ENCODE results near the gene PRR5.

DNA sequence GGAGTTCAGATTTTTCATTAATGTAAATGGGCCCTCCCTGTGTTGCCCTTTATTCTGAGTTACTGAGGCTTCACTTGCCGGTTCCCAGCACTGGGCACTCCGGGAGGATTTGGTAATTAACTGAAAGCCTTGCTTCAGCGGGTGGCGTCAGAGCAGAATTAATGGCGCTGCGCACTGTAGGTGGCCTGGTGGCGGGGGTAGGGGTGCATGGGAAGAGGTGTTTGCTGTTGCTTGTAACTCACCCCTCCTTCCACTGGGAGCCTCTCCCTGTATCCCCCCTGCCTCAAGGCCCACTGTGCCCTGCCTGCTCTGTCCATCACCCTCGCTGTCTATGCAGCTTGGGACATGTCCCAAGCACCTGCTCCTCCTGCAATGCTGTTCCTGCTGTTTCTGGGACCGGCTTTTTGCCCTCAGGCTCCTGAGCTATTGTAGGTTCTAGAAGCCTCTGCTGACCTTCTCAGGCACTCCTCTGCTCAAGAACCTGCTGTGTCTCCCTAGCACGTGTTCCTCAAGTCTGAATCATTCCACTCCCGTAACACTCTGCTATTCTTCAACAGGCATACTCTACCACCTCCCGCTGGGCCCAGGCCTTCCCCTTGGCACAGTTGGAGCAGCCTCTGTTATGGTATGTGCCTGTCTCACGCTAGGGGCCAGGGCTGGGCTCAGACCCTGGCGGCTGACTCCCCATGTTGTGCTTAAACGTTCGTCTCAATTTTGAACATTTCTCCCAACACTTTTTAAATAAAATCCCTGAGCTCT, 74.8 kb downstream of the PRR5 start:
- TF ChIP-seq, protein P1, sequence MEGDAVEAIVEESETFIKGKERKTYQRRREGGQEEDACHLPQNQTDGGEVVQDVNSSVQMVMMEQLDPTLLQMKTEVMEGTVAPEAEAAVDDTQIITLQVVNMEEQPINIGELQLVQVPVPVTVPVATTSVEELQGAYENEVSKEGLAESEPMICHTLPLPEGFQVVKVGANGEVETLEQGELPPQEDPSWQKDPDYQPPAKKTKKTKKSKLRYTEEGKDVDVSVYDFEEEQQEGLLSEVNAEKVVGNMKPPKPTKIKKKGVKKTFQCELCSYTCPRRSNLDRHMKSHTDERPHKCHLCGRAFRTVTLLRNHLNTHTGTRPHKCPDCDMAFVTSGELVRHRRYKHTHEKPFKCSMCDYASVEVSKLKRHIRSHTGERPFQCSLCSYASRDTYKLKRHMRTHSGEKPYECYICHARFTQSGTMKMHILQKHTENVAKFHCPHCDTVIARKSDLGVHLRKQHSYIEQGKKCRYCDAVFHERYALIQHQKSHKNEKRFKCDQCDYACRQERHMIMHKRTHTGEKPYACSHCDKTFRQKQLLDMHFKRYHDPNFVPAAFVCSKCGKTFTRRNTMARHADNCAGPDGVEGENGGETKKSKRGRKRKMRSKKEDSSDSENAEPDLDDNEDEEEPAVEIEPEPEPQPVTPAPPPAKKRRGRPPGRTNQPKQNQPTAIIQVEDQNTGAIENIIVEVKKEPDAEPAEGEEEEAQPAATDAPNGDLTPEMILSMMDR (CRISPR knock-in tag; IDR thresholded peaks at IDR 0.05), result no peak
- TF ChIP-seq YY1 (IDR thresholded peaks at IDR 0.05; ENCODE audit: insufficient read depth, insufficient replicate concordance, low read depth, low read length) (no peak), POLR2AphosphoS5 (IDR thresholded peaks at IDR 0.05; ENCODE audit: low read depth, low read length) (no peak), TCF7 (IDR thresholded peaks at IDR 0.05; ENCODE audit: low read depth) (no peak), ZNF460 (CRISPR knock-in tag; IDR thresholded peaks at IDR 0.05; ENCODE audit: borderline replicate concordance) (no peak), HMG20B (CRISPR knock-in tag; conservative IDR thresholded peaks at IDR 0.05) (no peak), ATF1 (CRISPR knock-in tag; IDR thresholded peaks at IDR 0.05) (no peak)
- TF ChIP-seq, protein P2, sequence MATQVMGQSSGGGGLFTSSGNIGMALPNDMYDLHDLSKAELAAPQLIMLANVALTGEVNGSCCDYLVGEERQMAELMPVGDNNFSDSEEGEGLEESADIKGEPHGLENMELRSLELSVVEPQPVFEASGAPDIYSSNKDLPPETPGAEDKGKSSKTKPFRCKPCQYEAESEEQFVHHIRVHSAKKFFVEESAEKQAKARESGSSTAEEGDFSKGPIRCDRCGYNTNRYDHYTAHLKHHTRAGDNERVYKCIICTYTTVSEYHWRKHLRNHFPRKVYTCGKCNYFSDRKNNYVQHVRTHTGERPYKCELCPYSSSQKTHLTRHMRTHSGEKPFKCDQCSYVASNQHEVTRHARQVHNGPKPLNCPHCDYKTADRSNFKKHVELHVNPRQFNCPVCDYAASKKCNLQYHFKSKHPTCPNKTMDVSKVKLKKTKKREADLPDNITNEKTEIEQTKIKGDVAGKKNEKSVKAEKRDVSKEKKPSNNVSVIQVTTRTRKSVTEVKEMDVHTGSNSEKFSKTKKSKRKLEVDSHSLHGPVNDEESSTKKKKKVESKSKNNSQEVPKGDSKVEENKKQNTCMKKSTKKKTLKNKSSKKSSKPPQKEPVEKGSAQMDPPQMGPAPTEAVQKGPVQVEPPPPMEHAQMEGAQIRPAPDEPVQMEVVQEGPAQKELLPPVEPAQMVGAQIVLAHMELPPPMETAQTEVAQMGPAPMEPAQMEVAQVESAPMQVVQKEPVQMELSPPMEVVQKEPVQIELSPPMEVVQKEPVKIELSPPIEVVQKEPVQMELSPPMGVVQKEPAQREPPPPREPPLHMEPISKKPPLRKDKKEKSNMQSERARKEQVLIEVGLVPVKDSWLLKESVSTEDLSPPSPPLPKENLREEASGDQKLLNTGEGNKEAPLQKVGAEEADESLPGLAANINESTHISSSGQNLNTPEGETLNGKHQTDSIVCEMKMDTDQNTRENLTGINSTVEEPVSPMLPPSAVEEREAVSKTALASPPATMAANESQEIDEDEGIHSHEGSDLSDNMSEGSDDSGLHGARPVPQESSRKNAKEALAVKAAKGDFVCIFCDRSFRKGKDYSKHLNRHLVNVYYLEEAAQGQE (IDR thresholded peaks at IDR 0.05; ENCODE audit: borderline replicate concordance in 1 of 2, low read depth in 1 of 2, low read length in 2 of 2), result no peak
- TF ChIP-seq, protein P3, sequence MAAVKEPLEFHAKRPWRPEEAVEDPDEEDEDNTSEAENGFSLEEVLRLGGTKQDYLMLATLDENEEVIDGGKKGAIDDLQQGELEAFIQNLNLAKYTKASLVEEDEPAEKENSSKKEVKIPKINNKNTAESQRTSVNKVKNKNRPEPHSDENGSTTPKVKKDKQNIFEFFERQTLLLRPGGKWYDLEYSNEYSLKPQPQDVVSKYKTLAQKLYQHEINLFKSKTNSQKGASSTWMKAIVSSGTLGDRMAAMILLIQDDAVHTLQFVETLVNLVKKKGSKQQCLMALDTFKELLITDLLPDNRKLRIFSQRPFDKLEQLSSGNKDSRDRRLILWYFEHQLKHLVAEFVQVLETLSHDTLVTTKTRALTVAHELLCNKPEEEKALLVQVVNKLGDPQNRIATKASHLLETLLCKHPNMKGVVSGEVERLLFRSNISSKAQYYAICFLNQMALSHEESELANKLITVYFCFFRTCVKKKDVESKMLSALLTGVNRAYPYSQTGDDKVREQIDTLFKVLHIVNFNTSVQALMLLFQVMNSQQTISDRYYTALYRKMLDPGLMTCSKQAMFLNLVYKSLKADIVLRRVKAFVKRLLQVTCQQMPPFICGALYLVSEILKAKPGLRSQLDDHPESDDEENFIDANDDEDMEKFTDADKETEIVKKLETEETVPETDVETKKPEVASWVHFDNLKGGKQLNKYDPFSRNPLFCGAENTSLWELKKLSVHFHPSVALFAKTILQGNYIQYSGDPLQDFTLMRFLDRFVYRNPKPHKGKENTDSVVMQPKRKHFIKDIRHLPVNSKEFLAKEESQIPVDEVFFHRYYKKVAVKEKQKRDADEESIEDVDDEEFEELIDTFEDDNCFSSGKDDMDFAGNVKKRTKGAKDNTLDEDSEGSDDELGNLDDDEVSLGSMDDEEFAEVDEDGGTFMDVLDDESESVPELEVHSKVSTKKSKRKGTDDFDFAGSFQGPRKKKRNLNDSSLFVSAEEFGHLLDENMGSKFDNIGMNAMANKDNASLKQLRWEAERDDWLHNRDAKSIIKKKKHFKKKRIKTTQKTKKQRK (IDR thresholded peaks at IDR 0.05; ENCODE audit: low read length), result no peak
- TF ChIP-seq, protein P4, sequence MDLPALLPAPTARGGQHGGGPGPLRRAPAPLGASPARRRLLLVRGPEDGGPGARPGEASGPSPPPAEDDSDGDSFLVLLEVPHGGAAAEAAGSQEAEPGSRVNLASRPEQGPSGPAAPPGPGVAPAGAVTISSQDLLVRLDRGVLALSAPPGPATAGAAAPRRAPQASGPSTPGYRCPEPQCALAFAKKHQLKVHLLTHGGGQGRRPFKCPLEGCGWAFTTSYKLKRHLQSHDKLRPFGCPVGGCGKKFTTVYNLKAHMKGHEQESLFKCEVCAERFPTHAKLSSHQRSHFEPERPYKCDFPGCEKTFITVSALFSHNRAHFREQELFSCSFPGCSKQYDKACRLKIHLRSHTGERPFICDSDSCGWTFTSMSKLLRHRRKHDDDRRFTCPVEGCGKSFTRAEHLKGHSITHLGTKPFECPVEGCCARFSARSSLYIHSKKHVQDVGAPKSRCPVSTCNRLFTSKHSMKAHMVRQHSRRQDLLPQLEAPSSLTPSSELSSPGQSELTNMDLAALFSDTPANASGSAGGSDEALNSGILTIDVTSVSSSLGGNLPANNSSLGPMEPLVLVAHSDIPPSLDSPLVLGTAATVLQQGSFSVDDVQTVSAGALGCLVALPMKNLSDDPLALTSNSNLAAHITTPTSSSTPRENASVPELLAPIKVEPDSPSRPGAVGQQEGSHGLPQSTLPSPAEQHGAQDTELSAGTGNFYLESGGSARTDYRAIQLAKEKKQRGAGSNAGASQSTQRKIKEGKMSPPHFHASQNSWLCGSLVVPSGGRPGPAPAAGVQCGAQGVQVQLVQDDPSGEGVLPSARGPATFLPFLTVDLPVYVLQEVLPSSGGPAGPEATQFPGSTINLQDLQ (CRISPR knock-in tag; IDR thresholded peaks at IDR 0.05), result no peak
- TF ChIP-seq, protein P5, sequence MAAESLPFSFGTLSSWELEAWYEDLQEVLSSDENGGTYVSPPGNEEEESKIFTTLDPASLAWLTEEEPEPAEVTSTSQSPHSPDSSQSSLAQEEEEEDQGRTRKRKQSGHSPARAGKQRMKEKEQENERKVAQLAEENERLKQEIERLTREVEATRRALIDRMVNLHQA (CRISPR knock-in tag; IDR thresholded peaks at IDR 0.05), result no peak
- TF ChIP-seq, protein P6, sequence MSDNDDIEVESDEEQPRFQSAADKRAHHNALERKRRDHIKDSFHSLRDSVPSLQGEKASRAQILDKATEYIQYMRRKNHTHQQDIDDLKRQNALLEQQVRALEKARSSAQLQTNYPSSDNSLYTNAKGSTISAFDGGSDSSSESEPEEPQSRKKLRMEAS (IDR thresholded peaks at IDR 0.05), result no peak
